Activated CD8-positive, alpha-beta T cell treated with anti-CD3 and anti-CD28 coated beads, Interleukin-2, amount 10 ng/mL, durations not matched to agents 7 days and 5 days (primary cell): ENCODE measurements around the gene BMPR2. TPM values are rescaled to one million over a fixed set of nuclear protein-coding genes. Genes with fewer than 3 reads are reported as not detected.
"Not testable (repeated sequence)": the region's sequence is repeated elsewhere in the genome, so short reads cannot be mapped to it uniquely, and the experiment has no call there.

ENCODE experiments used
- ATAC-seq: fragments of 150-1000 bp; cut with Tn5 transposase; one replicate; pipeline ENCODE4 v1.10.0; 2021; ENCODE audit warnings: moderate library complexity
- CTCF ChIA-PET: fragments of 350-600 bp; sonication (Branson Sonifier 250); formaldehyde crosslinking; loops from one replicate; lab custom pipeline; 2021; ENCODE audit warnings: antibody characterized with exemption; lab: Charles Lee
- POLR2A ChIA-PET: fragments of 350-600 bp; sonication (Branson Sonifier 250); formaldehyde crosslinking; loops from one replicate; lab custom pipeline; 2021; ENCODE audit warnings: antibody characterized with exemption; lab: Charles Lee
- DNase-seq: peaks from one replicate; pipeline ENCODE4 v3.0.0-alpha.2; 2020
- H3K27ac Mint-ChIP-seq: one replicate; pipeline ENCODE4 v1.8.0; 2021; ENCODE audit warnings: mild to moderate bottlenecking, mixed read lengths
- H3K27me3 Mint-ChIP-seq: one replicate; pipeline ENCODE4 v1.8.0; 2021; ENCODE audit warnings: low read depth, mixed read lengths
- H3K36me3 Mint-ChIP-seq: one replicate; pipeline ENCODE4 v1.8.0; 2021; ENCODE audit warnings: low read depth, mixed read lengths
- H3K4me1 Mint-ChIP-seq: one replicate; pipeline ENCODE4 v1.8.0; 2021; ENCODE audit warnings: low read depth, mixed read lengths
- H3K4me3 Mint-ChIP-seq: one replicate; pipeline ENCODE4 v1.8.0; 2021; ENCODE audit warnings: mild to moderate bottlenecking, mixed read lengths
- H3K9me3 Mint-ChIP-seq: one replicate; pipeline ENCODE4 v1.8.0; 2022; ENCODE audit warnings: mixed read lengths; ENCODE audit not compliant: insufficient read depth
- total RNA-seq, 2 experiments: library from RNA; stranded (reverse); gene quantifications; one replicate each; pipeline ENCODE4 v1.2.3, GENCODE V29; 2021

The BMPR2 gene
- total RNA-seq, 2 experiments from 2014 or later = 6.3 to 7.0 TPM

DNA sequence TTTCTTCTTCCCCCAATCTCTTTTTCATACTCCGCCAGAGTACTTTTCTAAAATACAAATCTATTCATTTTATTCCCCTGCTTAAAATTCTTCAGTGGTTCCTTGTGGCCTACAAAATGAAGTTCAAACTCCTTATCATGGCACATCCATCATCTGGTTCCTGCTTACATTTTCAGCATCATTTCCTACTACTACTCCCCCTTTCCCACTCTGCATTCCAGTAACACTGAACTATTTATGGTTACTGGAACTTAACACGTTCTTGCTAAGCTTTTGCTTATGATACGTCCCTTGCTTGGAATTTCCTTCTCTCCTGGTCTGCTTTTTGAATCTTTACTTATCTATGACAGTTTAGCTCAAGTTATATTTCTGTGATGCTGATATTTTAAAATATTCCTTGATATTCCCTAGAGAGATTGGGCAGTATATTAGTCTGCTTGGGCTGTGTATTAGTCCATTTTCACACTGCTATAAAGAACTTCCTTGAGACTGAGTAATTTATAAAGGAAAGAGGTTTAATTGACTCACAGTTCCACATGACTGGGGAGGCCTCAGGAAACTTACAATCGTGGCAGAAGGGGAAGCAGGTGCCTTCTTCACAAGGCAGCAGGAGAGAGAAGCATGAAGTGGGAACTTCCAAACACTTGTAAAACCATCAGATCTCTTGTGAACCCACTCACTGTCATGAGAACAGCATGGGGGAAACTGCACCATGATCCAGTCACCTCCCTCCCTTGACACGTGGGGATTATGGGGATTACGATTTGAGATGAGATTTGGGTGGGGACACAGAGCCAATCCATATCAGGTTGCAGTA lies 53.2 kb downstream of the BMPR2 start:
- H3K27ac Mint-ChIP-seq = no peak overlapping the region
- no peaks in the 10 kb centered on the region for H3K4me1 Mint-ChIP-seq
- H3K27me3 Mint-ChIP-seq = no peaks in the 10 kb centered on the region
- ATAC-seq (no peak), DNase-seq (no peak)
- CTCF ChIA-PET = no interaction called here
- POLR2A ChIA-PET = no interaction called here
- no peak overlapping the region for H3K4me3 Mint-ChIP-seq
- H3K36me3 Mint-ChIP-seq = peaks cover 2% of the 10 kb centered on the region
- peaks cover 7% of the 10 kb centered on the region for H3K9me3 Mint-ChIP-seq

DNA sequence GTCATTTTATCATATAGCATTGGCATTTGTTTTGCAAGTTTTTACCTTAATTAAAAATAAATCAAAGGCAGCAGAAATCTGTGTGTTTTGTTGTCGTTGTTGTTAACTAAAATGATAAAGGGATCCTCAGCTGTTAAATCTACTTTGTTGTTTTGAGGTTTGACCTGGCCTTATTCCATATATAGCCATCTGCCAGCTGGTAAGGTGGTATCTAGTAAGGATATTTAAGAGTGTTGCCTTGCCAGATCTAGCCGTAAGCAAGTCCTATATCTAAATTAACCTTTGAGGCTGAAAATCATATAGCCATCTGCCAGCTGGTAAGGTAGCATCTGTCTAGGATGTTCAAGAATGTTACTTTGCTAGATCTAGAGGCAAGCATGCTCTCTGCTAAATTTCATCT lies 56.6 kb downstream of the BMPR2 start:
- Mint-ChIP-seq H3K4me1 (no peaks in the 10 kb centered on the region), H3K27ac (no peak overlapping the region), H3K4me3 (no peak overlapping the region), H3K9me3 (peaks cover 7% of the 10 kb centered on the region), H3K36me3 (no peaks in the 10 kb centered on the region), H3K27me3 (no peaks in the 10 kb centered on the region)
- DNase-seq (no peak), ATAC-seq (no peak)
- ChIA-PET POLR2A (no interaction called here), CTCF (no interaction called here)

DNA sequence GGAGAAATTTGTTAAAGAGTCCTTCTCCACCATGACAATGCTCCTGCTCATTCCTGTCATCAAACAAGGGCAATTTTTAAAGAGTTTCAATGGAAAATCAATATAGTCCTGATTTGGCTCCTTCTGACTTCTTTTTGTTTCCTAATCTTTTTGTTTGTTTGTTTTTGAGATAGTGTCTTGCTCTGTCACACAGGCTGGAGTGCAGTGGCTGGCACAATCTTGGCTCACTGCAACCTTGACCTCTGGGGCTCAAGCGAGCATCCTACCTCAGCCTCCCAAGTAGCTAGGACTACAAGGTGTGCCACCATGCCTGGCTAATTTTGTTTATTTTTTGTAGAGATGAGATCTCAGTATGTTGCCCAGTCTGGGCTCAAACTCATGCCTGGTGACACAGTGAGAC lies 58.3 kb downstream of the BMPR2 start:
- Mint-ChIP-seq H3K27ac (no peak overlapping the region), H3K9me3 (peaks cover 1% of the 10 kb centered on the region), H3K27me3 (no peaks in the 10 kb centered on the region), H3K36me3 (no peaks in the 10 kb centered on the region), H3K4me3 (no peak overlapping the region), H3K4me1 (no peaks in the 10 kb centered on the region)
- CTCF ChIA-PET = no interaction called here
- ATAC-seq = no peak
- POLR2A ChIA-PET = no interaction called here
- no peak for DNase-seq

DNA sequence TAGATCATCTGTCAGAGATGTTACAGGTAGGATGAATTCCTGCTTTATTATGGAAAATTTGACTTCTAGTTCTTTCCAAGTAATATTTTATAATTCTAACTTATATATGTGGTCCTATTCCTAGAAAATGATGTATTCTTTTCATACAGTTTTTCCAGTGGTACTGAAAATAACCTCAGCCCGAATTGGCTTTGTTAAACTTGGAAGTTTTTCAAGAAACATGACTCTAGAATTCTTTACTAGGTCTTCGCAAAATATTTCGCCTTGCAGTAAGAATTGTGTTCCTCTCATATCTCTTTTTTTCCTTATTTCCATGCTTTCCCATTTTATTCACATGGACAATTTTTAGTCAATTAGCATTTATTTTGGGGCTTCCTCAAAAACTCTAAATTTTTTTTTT lies 60.5 kb downstream of the BMPR2 start:
- H3K4me1 Mint-ChIP-seq = no peaks in the 10 kb centered on the region
- CTCF ChIA-PET = no interaction called here

DNA sequence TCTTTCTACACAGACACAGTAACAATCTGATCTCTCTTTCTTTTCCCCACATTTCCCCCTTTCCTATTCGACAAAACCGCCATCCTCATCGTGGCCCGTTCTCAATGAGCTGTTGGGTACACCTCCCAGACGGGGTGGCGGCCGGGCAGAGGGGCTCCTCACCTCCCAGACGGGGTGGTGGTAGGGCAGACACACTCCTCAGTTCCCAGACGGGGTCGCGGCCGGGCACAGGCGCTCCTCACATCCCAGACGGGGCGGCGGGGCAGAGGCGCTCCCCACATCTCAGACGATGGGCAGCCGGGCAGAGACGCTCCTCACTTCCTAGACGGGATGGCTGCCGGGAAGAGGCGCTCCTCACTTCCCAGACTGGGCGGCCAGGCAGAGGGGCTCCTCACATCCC lies 64.0 kb downstream of the BMPR2 start:
- CTCF ChIA-PET = not testable (repeated sequence)

More for the DNA sequence above, 60.5 kb downstream of the BMPR2 start:
- Mint-ChIP-seq H3K9me3 (no peaks in the 10 kb centered on the region), H3K4me3 (no peak overlapping the region), H3K27ac (no peak overlapping the region), H3K36me3 (no peaks in the 10 kb centered on the region), H3K27me3 (no peaks in the 10 kb centered on the region)
- POLR2A ChIA-PET = no interaction called here
- ATAC-seq (no peak), DNase-seq (no peak)

DNA sequence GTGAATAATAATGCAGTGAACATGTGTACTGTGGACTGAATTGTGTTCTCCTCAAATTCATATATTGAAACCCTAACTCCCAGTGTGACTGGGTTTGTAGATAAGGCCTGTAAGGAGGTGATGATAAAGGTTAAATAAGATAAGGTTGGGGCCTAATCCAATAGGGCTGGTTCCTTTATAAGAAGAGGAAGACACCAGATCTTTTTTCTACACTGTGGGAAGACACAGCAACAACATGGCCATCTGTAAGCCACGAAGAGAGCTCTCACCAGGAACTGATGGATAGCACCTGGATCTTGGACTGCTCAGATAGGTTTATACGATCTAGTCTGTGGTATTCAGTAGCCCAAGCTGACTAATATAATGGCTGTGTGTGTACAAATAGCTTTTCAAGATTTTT lies 66.8 kb downstream of the BMPR2 start:
- Mint-ChIP-seq H3K36me3 (no peaks in the 10 kb centered on the region), H3K4me3 (no peak overlapping the region), H3K4me1 (peaks cover 9% of the 10 kb centered on the region), H3K9me3 (no peaks in the 10 kb centered on the region), H3K27ac (no peak overlapping the region), H3K27me3 (no peaks in the 10 kb centered on the region)
- DNase-seq (no peak), ATAC-seq (no peak)
- ChIA-PET CTCF (no interaction called here), POLR2A (interaction anchor here (0.6 kb wide), 1 partner anchor 140 kb away, joined by 4 read pairs; no protein-coding TSS in a partner anchor)

More for the DNA sequence above, 64.0 kb downstream of the BMPR2 start:
- H3K4me3 Mint-ChIP-seq, H3K27ac Mint-ChIP-seq, DNase-seq, ATAC-seq, H3K4me1 Mint-ChIP-seq, H3K36me3 Mint-ChIP-seq, H3K9me3 Mint-ChIP-seq, POLR2A ChIA-PET, H3K27me3 Mint-ChIP-seq: not testable (repeated sequence)

DNA sequence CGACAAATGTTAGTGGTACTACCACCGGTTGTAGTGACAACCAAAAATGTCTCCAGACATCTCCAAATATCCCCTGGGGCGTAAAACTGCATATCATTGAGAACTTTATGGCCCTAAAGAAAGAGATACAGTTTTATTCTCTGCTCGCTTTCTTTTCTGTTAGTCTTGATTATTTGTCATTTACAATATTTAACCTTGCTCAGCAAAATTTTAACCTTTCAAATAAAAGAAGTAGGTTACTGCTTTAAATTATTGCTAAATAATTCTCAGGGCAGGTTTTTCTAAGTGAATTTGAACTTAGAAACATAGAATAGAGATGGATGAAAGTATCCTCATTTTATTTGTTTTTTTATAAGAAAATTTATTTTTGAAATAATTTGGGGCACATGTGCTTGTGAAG lies 67.9 kb downstream of the BMPR2 start:
- Mint-ChIP-seq H3K27me3 (no peaks in the 10 kb centered on the region), H3K4me1 (peaks cover 9% of the 10 kb centered on the region), H3K4me3 (no peak overlapping the region), H3K36me3 (no peaks in the 10 kb centered on the region), H3K9me3 (no peaks in the 10 kb centered on the region), H3K27ac (no peak overlapping the region)
- DNase-seq (no peak), ATAC-seq (no peak)
- POLR2A ChIA-PET = no interaction called here
- CTCF ChIA-PET = no interaction called here

DNA sequence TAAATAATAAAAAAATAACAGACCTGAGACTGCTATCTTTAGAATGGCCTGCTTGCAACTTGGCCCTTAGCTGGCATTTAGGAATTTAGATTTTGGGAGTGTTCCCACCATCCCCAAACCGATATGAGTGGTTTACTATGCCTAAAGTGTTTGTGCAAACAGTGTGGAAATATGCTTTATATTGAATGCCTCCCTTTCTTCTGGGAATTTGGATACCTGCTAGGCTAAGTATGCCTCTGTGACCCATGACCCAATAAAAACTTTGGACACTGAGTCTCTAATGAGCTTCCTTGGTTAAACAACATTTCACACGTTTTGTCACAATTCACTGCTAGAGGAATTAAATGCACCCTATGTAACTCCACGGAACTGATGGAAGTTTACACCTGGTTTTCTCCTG lies 73.2 kb downstream of the BMPR2 start:
- no peak overlapping the region for H3K27ac Mint-ChIP-seq
- H3K27me3 Mint-ChIP-seq = no peaks in the 10 kb centered on the region
- no peak overlapping the region for H3K4me3 Mint-ChIP-seq
- POLR2A ChIA-PET = no interaction called here
- no peaks in the 10 kb centered on the region for H3K4me1 Mint-ChIP-seq
- ATAC-seq (no peak), DNase-seq (no peak)
- H3K9me3 Mint-ChIP-seq = no peaks in the 10 kb centered on the region
- CTCF ChIA-PET = no interaction called here
- no peaks in the 10 kb centered on the region for H3K36me3 Mint-ChIP-seq

DNA sequence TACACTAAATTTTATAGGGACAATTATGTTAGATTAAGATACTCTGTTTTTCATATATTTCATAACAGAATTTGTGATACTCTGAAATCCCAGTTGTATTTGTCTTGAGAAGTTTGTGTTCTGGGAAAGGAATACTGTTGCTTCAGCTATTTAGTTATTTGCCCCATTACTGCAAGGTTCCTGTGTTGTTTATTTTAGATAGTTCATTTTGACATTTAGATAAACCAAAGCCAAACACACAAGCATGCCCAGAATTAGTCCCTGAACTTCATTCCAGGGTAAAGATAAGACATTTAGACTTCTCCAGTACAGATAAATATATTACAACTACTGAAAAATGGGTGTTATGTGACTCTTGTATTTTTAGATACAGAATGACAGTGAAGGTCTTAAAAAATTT lies 74.7 kb downstream of the BMPR2 start:
- DNase-seq (no peak), ATAC-seq (no peak)
- Mint-ChIP-seq H3K27me3 (no peaks in the 10 kb centered on the region), H3K4me1 (no peaks in the 10 kb centered on the region), H3K4me3 (no peak overlapping the region), H3K36me3 (no peaks in the 10 kb centered on the region), H3K27ac (no peak overlapping the region), H3K9me3 (no peaks in the 10 kb centered on the region)
- ChIA-PET CTCF (no interaction called here), POLR2A (no interaction called here)

DNA sequence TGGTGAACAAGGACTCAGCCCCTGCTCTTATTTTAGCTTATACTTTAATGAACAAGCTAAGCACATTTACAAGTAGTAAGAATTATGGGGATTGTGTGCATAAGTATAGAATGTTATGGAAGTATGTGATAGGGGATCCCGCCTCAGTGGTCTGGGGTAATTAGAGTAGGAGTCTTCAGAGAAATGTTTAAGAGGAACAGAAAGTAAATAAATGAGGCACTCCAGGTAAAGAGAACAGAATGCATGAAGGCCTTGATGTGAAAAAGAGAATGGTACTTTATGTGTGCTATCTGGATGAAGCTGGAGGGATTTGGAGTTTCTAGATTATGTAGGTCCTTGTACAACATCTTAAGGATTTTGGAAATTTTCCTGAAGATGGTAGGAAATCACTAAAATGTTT lies 76.6 kb downstream of the BMPR2 start:
- POLR2A ChIA-PET = no interaction called here
- Mint-ChIP-seq H3K4me3 (no peak overlapping the region), H3K9me3 (no peaks in the 10 kb centered on the region), H3K27ac (no peak overlapping the region), H3K27me3 (no peaks in the 10 kb centered on the region), H3K36me3 (no peaks in the 10 kb centered on the region), H3K4me1 (no peaks in the 10 kb centered on the region)
- ATAC-seq = no peak
- DNase-seq = no peak
- CTCF ChIA-PET = no interaction called here

DNA sequence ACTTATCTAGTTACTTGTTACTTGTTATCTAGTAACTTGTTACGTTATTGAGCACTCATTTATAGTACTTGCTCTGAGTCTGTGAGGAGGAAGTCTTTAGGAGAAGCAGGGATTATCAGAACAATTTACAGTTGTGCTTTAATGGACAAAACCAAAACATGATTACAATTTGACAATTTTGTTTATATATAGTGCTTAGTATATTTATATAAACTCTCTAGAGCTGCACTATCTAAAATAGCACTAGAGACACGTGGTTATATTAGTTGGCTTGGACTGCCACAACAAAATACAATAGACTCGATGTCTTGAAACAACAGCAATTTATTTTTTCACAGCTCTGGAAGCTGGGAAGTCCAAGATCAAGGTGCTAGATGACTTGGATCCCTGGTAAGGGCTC lies 78.4 kb downstream of the BMPR2 start:
- Mint-ChIP-seq H3K36me3 (no peaks in the 10 kb centered on the region), H3K27ac (no peak overlapping the region), H3K9me3 (no peaks in the 10 kb centered on the region), H3K4me1 (no peaks in the 10 kb centered on the region), H3K27me3 (no peaks in the 10 kb centered on the region), H3K4me3 (no peak overlapping the region)
- DNase-seq = no peak
- POLR2A ChIA-PET = no interaction called here
- CTCF ChIA-PET = no interaction called here
- ATAC-seq = no peak

DNA sequence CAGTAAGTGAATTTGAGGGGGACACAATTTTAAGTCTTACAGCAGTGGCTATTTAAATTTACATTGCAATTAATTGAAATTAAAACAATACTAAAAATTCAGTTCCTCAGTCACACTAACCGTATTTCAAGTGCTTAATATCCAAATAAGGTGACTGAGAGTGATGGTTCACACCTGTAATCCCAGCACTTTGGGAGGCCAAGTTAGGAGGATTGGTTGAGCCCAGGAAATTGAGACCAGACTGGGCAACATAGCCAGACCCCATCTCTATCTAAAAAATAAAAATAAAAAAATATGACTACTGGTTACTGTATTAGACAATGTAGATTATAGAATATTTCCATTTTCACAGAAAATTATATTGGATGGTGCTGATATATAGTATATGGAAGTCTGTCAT lies 79.0 kb downstream of the BMPR2 start:
- H3K27me3 Mint-ChIP-seq = no peaks in the 10 kb centered on the region
- ChIA-PET POLR2A (no interaction called here), CTCF (no interaction called here)
- H3K4me1 Mint-ChIP-seq = no peaks in the 10 kb centered on the region
- DNase-seq (no peak), ATAC-seq (no peak)
- no peaks in the 10 kb centered on the region for H3K36me3 Mint-ChIP-seq
- no peak overlapping the region for H3K27ac Mint-ChIP-seq
- no peaks in the 10 kb centered on the region for H3K9me3 Mint-ChIP-seq
- H3K4me3 Mint-ChIP-seq = no peak overlapping the region

DNA sequence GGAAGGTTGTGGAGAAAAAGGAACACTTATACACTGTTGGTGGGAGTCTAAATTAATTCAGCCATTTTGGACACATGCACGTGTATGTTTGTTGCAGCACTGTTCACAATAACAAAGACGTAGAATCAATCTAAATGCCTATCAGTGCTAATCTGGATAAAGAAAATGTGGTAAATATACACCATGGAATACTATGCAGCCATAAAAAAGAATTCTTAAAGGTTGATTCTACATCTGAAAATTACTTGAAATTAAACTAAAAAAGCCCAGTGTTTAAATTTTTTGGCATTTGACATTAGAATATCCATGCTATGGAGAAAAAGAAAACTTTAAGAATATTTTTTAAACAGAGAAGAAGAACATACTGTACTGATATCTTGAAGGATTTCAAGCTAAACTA lies 84.0 kb downstream of the BMPR2 start:
- DNase-seq (no peak), ATAC-seq (no peak)
- ChIA-PET CTCF (no interaction called here), POLR2A (no interaction called here)
- no peaks in the 10 kb centered on the region for H3K36me3 Mint-ChIP-seq
- no peaks in the 10 kb centered on the region for H3K27me3 Mint-ChIP-seq
- no peak overlapping the region for H3K4me3 Mint-ChIP-seq
- no peaks in the 10 kb centered on the region for H3K9me3 Mint-ChIP-seq
- H3K4me1 Mint-ChIP-seq = no peaks in the 10 kb centered on the region
- H3K27ac Mint-ChIP-seq = no peak overlapping the region
